GM12864 (cell line): ENCODE results near the gene DUSP22.

Experiments
- DNase-seq: peaks from one replicate; pipeline ENCODE4 v3.0.0-alpha.2; 2011; ENCODE audit warnings: low read depth
- H3K4me3 ChIP-seq: 2 replicates; pipeline ENCODE4 v1.5.1; 2011; ENCODE audit warnings: mild to moderate bottlenecking, low read depth, low read length, control low read depth
- CTCF ChIP-seq: IDR thresholded peaks from 2 replicates; pipeline ENCODE4 v1.5.1; 2011; ENCODE audit warnings: low read depth, mild to moderate bottlenecking, moderate library complexity, low read length, control low read depth, inconsistent platforms; ENCODE audit errors: missing control alignments

Gene DUSP22

GRCh38 chr6:326896-327537, 34.7 kb downstream of the DUSP22 start:
- no peak for DNase-seq
- TF ChIP-seq CTCF, result no peak
- H3K4me3 ChIP-seq, result no peak overlapping the region; the same call in 1 of the 2 replicates

- TF ChIP-seq CTCF, result no peak
- peak overlapping the region; percentile 7; the same call in 1 of the 2 replicates for H3K4me3 ChIP-seq
- no peak for DNase-seq
These were observed 35.3 kb downstream of the DUSP22 start for GRCh38 chr6:327538-328116.

GRCh38 chr6:328136-328670, 35.9 kb downstream of the DUSP22 start:
- peak; percentile 99 for DNase-seq
- TF ChIP-seq CTCF, result no peak

GRCh38 chr6:328924-329323, 36.6 kb downstream of the DUSP22 start:
- peak overlapping the region; percentile 1; the same call in 1 of the 2 replicates for H3K4me3 ChIP-seq
- no peak for DNase-seq
- TF ChIP-seq CTCF, result no peak

More at GRCh38 chr6:328136-328670, 35.9 kb downstream of the DUSP22 start:
- H3K4me3 ChIP-seq, result no peak overlapping the region; the same call in 1 of the 2 replicates

GRCh38 chr6:329888-330691, 37.8 kb downstream of the DUSP22 start:
- DNase-seq, result peak; percentile 82
- H3K4me3 ChIP-seq, result no peak overlapping the region
- TF ChIP-seq CTCF, result peak; percentile 42

GRCh38 chr6:330948-331347, 38.7 kb downstream of the DUSP22 start:
- DNase-seq, result no peak
- no peak for TF ChIP-seq CTCF
- no peak overlapping the region for H3K4me3 ChIP-seq
